Stimulated activated naive CD8-positive, alpha-beta T cell treated with anti-CD3 and anti-CD28 coated beads, Interleukin-15, amount 100 ng/mL, for 72 hours (primary cell): ENCODE measurements around the gene MYO5C.
"Not testable (repeated sequence)": the region's sequence is repeated elsewhere in the genome, so short reads cannot be mapped to it uniquely, and the experiment has no call there.

Experiments used
- ATAC-seq: fragments of 150-1000 bp; cut with Tn5 transposase; 2 replicates; pipeline ENCODE4 v1.10.0; 2021; ENCODE audit warnings: mild to moderate bottlenecking, moderate library complexity
- DNase-seq, 2 donors: peaks; one replicate each; pipeline ENCODE4 v3.0.0; 2021 to 2022
- H3K27ac Mint-ChIP-seq, 2 donors: one replicate each; pipeline ENCODE4 v1.8.0; 2022; ENCODE audit warnings: mild to moderate bottlenecking in 2 of 2, mixed read lengths in 2 of 2, moderate library complexity in 2 of 2
- H3K27me3 Mint-ChIP-seq: one replicate; pipeline ENCODE4 v1.8.0; 2022; ENCODE audit warnings: mixed read lengths
- H3K4me1 Mint-ChIP-seq: one replicate; pipeline ENCODE4 v1.8.0; 2022; ENCODE audit warnings: mild to moderate bottlenecking, mixed read lengths
- H3K4me3 Mint-ChIP-seq, 2 donors: one replicate each; pipeline ENCODE4 v1.8.0; 2022; ENCODE audit warnings: mild to moderate bottlenecking in 2 of 2, mixed read lengths in 2 of 2, moderate library complexity in 1 of 2
- H3K9me3 Mint-ChIP-seq, 2 donors: one replicate each; pipeline ENCODE4 v1.8.0; 2022; ENCODE audit warnings: mixed read lengths in 2 of 2

MYO5C gene

GRCh38 chr15:52170199-52170598, 125.4 kb downstream of the MYO5C start:
- not testable (repeated sequence) for H3K27ac Mint-ChIP-seq, H3K4me3 Mint-ChIP-seq, DNase-seq, ATAC-seq, H3K9me3 Mint-ChIP-seq, H3K27me3 Mint-ChIP-seq
- peaks cover 51% of the 10 kb centered on the region for H3K4me1 Mint-ChIP-seq

GRCh38 chr15:52165494-52166131, 130.0 kb downstream of the MYO5C start:
- ATAC-seq = not testable (repeated sequence)
- H3K27ac Mint-ChIP-seq = peak overlapping the region; percentile 97 to 99

GRCh38 chr15:52164631-52165265, 130.9 kb downstream of the MYO5C start:
- Mint-ChIP-seq H3K4me1 (peaks cover 33% of the 10 kb centered on the region), H3K27me3 (no peaks in the 10 kb centered on the region), H3K27ac (peak overlapping the region; percentile 97 to 99), H3K9me3 (no peaks in the 10 kb centered on the region), H3K4me3 (peak overlapping the region in 1 of 2 donors; percentile 1)
- peak; percentile 63 for ATAC-seq
- no peak for DNase-seq

More at GRCh38 chr15:52165494-52166131, 130.0 kb downstream of the MYO5C start:
- not testable (repeated sequence) for H3K27me3 Mint-ChIP-seq, H3K9me3 Mint-ChIP-seq, DNase-seq, H3K4me3 Mint-ChIP-seq
- H3K4me1 Mint-ChIP-seq = peaks cover 40% of the 10 kb centered on the region

GRCh38 chr15:52163321-52164190, 132.0 kb downstream of the MYO5C start:
- Mint-ChIP-seq H3K27me3 (no peaks in the 10 kb centered on the region), H3K4me1 (peaks cover 29% of the 10 kb centered on the region), H3K9me3 (no peaks in the 10 kb centered on the region), H3K27ac (peak overlapping the region in 1 of 2 donors; percentile 7), H3K4me3 (no peak overlapping the region)
- ATAC-seq (no peak), DNase-seq (no peak)

GRCh38 chr15:52162876-52163275, 132.7 kb downstream of the MYO5C start:
- Mint-ChIP-seq H3K27ac (no peak overlapping the region), H3K4me1 (peaks cover 29% of the 10 kb centered on the region), H3K9me3 (no peaks in the 10 kb centered on the region), H3K4me3 (no peak overlapping the region), H3K27me3 (no peaks in the 10 kb centered on the region)
- no peak for ATAC-seq
- no peak for DNase-seq

GRCh38 chr15:52162260-52162659, 133.3 kb downstream of the MYO5C start:
- no peak overlapping the region for H3K4me3 Mint-ChIP-seq
- no peak overlapping the region for H3K27ac Mint-ChIP-seq
- no peak for DNase-seq
- no peak for ATAC-seq
- no peaks in the 10 kb centered on the region for H3K9me3 Mint-ChIP-seq
- H3K27me3 Mint-ChIP-seq = no peaks in the 10 kb centered on the region
- peaks cover 29% of the 10 kb centered on the region for H3K4me1 Mint-ChIP-seq

GRCh38 chr15:52161406-52161966, 134.1 kb downstream of the MYO5C start:
- DNase-seq (no peak), ATAC-seq (no peak)
- H3K27ac Mint-ChIP-seq = no peak overlapping the region
- peaks cover 22% of the 10 kb centered on the region for H3K4me1 Mint-ChIP-seq
- no peak overlapping the region for H3K4me3 Mint-ChIP-seq
- H3K9me3 Mint-ChIP-seq = no peaks in the 10 kb centered on the region
- H3K27me3 Mint-ChIP-seq = no peaks in the 10 kb centered on the region

GRCh38 chr15:52159645-52160044, 136.0 kb downstream of the MYO5C start:
- ATAC-seq (no peak), DNase-seq (no peak)
- Mint-ChIP-seq H3K4me1 (peaks cover 4% of the 10 kb centered on the region), H3K27me3 (no peaks in the 10 kb centered on the region), H3K27ac (peak overlapping the region in 1 of 2 donors; percentile 29), H3K4me3 (no peak overlapping the region), H3K9me3 (no peaks in the 10 kb centered on the region)

- no peak overlapping the region for H3K4me3 Mint-ChIP-seq
- no peaks in the 10 kb centered on the region for H3K9me3 Mint-ChIP-seq
- H3K27ac Mint-ChIP-seq = peak overlapping the region; percentile 7 to 49
- ATAC-seq = no peak
- no peak for DNase-seq
- H3K27me3 Mint-ChIP-seq = no peaks in the 10 kb centered on the region
- H3K4me1 Mint-ChIP-seq = no peaks in the 10 kb centered on the region
These were observed 137.4 kb downstream of the MYO5C start for GRCh38 chr15:52158084-52158765.

GRCh38 chr15:52155878-52156277, 139.7 kb downstream of the MYO5C start:
- no peak overlapping the region for H3K27ac Mint-ChIP-seq

GRCh38 chr15:52154896-52155865, 140.4 kb downstream of the MYO5C start:
- Mint-ChIP-seq H3K27me3 (no peaks in the 10 kb centered on the region), H3K27ac (no peak overlapping the region), H3K4me3 (no peak overlapping the region), H3K4me1 (no peaks in the 10 kb centered on the region), H3K9me3 (no peaks in the 10 kb centered on the region)
- no peak for DNase-seq
- no peak for ATAC-seq

More at GRCh38 chr15:52155878-52156277, 139.7 kb downstream of the MYO5C start:
- Mint-ChIP-seq H3K4me3 (no peak overlapping the region), H3K27me3 (no peaks in the 10 kb centered on the region), H3K9me3 (no peaks in the 10 kb centered on the region), H3K4me1 (no peaks in the 10 kb centered on the region)
- ATAC-seq (no peak), DNase-seq (no peak)

- ATAC-seq = no peak
- no peaks in the 10 kb centered on the region for H3K27me3 Mint-ChIP-seq
- no peaks in the 10 kb centered on the region for H3K4me1 Mint-ChIP-seq
These were observed 141.4 kb downstream of the MYO5C start for GRCh38 chr15:52153900-52154895.

GRCh38 chr15:52151353-52151752, 144.3 kb downstream of the MYO5C start:
- Mint-ChIP-seq H3K27ac (peak overlapping the region in 1 of 2 donors; percentile 38), H3K4me1 (no peaks in the 10 kb centered on the region), H3K9me3 (no peaks in the 10 kb centered on the region), H3K4me3 (no peak overlapping the region), H3K27me3 (no peaks in the 10 kb centered on the region)
- ATAC-seq (no peak), DNase-seq (no peak)

More at GRCh38 chr15:52153900-52154895, 141.4 kb downstream of the MYO5C start:
- Mint-ChIP-seq H3K4me3 (no peak overlapping the region), H3K9me3 (no peaks in the 10 kb centered on the region), H3K27ac (no peak overlapping the region)
- no peak for DNase-seq
